Progenitor cell of endocrine pancreas (in vitro differentiated cells): ENCODE data around the gene ENSA. TPM values are rescaled to one million over a fixed set of nuclear protein-coding genes. Genes with fewer than 3 reads are reported as not detected.
"Not testable (repeated sequence)": the region's sequence is repeated elsewhere in the genome, so short reads cannot be mapped to it uniquely, and the experiment has no call there.

Experiments
- DNase-seq: peaks from one replicate; pipeline ENCODE4 v3.0.0; 2021; ENCODE audit warnings: low spot score; ENCODE audit not compliant: unreplicated experiment
- H3K27ac Mint-ChIP-seq: 2 replicates; pipeline ENCODE4 v1.8.0; 2021; ENCODE audit warnings: mild to moderate bottlenecking, moderate library complexity, mixed read lengths
- H3K27me3 Mint-ChIP-seq: 2 replicates; pipeline ENCODE4 v1.8.0; 2021; ENCODE audit warnings: mixed read lengths
- H3K36me3 Mint-ChIP-seq: 2 replicates; pipeline ENCODE4 v1.8.0; 2022; ENCODE audit warnings: mixed read lengths; ENCODE audit not compliant: insufficient read depth
- H3K4me1 Mint-ChIP-seq: 2 replicates; pipeline ENCODE4 v1.8.0; 2021; ENCODE audit warnings: low read depth, mixed read lengths
- H3K4me3 Mint-ChIP-seq: 2 replicates; pipeline ENCODE4 v1.8.0; 2021; ENCODE audit warnings: low read depth, mild to moderate bottlenecking, moderate library complexity, mixed read lengths
- H3K9me3 Mint-ChIP-seq: 2 replicates; pipeline ENCODE4 v1.8.0; 2021; ENCODE audit warnings: low read depth, mixed read lengths
- CTCF ChIP-seq: fragments of 200-600 bp; sonication (generic); IDR thresholded peaks from one replicate; pipeline ENCODE4 v1.5.0; 2021; ENCODE audit warnings: antibody characterized with exemption, mild to moderate bottlenecking; ENCODE audit not compliant: unreplicated experiment
- total RNA-seq: library from RNA; stranded (reverse); gene quantifications from 2 replicates; pipeline ENCODE4 v1.2.1, GENCODE V29; 2021

Gene ENSA
- total RNA-seq, 1 donor from 2014 or later = 169 TPM

- Mint-ChIP-seq H3K4me3 (no peak overlapping the region), H3K9me3 (no peaks in the 10 kb centered on the region), H3K27ac (no peak overlapping the region), H3K27me3 (no peaks in the 10 kb centered on the region), H3K36me3 (peaks cover 33% of the 10 kb centered on the region), H3K4me1 (peaks cover 8% of the 10 kb centered on the region)
- no peak for TF ChIP-seq CTCF
- no peak for DNase-seq
These were observed 3.3 kb downstream of the ENSA start for GRCh38 chr1:150626150-150626549.

GRCh38 chr1:150624546-150624945 is 4.9 kb downstream of the ENSA start:
- not testable (repeated sequence) for H3K4me3 Mint-ChIP-seq
- peaks cover 38% of the 10 kb centered on the region for H3K36me3 Mint-ChIP-seq

GRCh38 chr1:150624134-150624533 is 5.3 kb downstream of the ENSA start:
- not testable (repeated sequence) for H3K27me3 Mint-ChIP-seq, DNase-seq, H3K9me3 Mint-ChIP-seq, H3K4me3 Mint-ChIP-seq, H3K27ac Mint-ChIP-seq, H3K4me1 Mint-ChIP-seq
- peaks cover 42% of the 10 kb centered on the region for H3K36me3 Mint-ChIP-seq

More at GRCh38 chr1:150624546-150624945, 4.9 kb downstream of the ENSA start:
- H3K4me1 Mint-ChIP-seq, H3K27me3 Mint-ChIP-seq, H3K9me3 Mint-ChIP-seq, DNase-seq: not testable (repeated sequence)
- H3K27ac Mint-ChIP-seq = peak overlapping the region; percentile 51

GRCh38 chr1:150622303-150622975 is 7.0 kb downstream of the ENSA start:
- Mint-ChIP-seq H3K4me1 (peaks cover under 1% of the 10 kb centered on the region), H3K27ac (peak overlapping the region; percentile 60), H3K9me3 (no peaks in the 10 kb centered on the region), H3K4me3 (no peak overlapping the region), H3K36me3 (peaks cover 38% of the 10 kb centered on the region), H3K27me3 (no peaks in the 10 kb centered on the region)
- TF ChIP-seq CTCF = no peak
- DNase-seq = no peak

GRCh38 chr1:150621497-150622302 is 7.7 kb downstream of the ENSA start:
- H3K4me1 Mint-ChIP-seq = no peaks in the 10 kb centered on the region

More at GRCh38 chr1:150621497-150622302, 7.7 kb downstream of the ENSA start:
- DNase-seq = no peak
- H3K27ac Mint-ChIP-seq = peak overlapping the region; percentile 60
- TF ChIP-seq CTCF = peak; percentile 72
- H3K36me3 Mint-ChIP-seq = peaks cover 38% of the 10 kb centered on the region
- no peaks in the 10 kb centered on the region for H3K9me3 Mint-ChIP-seq
- no peak overlapping the region for H3K4me3 Mint-ChIP-seq
- H3K27me3 Mint-ChIP-seq = no peaks in the 10 kb centered on the region
